Gastrocnemius medialis (tissue), 4 donors: ENCODE results near the gene ACOT11.

Experiments used
- POLR2A ChIP-seq, 2 donors: fragments of 450-650 bp; IDR thresholded peaks; one replicate each; pipeline ENCODE4 v1.6.1; 2017; ENCODE audit warnings: antibody characterized with exemption in 2 of 2, mild to moderate bottlenecking in 2 of 2, moderate library complexity in 2 of 2
- TF ChIP-seq, protein P1 (sequence below), 5 experiments: fragments of 450-650 bp in 3 of 5; fragments of 200-600 bp in 2 of 5; sonication (generic) in 2 of 5; IDR thresholded peaks in 4 of 5; conservative IDR thresholded peaks in 1 of 5; 1 replicate in 4 of 5; 2 replicates in 1 of 5; pipeline ENCODE4 v1.5.1; 2016 to 2019; ENCODE audit warnings: antibody characterized with exemption in 5 of 5, mild to moderate bottlenecking in 3 of 5, moderate library complexity in 3 of 5

DNA sequence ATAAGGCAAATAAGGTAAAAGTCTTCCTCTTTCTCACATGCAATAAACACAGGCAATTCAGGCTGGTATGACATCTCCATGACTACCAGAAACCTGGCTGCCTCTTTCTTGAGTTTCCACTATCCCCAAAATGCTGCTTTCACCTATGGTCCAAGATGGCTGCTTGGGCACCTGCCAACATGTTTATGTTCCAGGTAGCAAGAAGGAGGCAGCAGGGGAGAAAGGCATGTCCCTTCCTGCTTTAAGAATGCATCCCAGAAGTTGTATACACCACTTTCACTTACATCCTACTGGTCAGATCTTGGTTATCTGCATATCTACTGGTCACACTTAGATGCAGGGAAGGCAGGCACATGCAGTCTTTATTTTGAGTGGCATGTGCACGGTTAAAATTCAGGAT is 19.4 kb upstream of the ACOT11 start:
- TF ChIP-seq, protein P1, sequence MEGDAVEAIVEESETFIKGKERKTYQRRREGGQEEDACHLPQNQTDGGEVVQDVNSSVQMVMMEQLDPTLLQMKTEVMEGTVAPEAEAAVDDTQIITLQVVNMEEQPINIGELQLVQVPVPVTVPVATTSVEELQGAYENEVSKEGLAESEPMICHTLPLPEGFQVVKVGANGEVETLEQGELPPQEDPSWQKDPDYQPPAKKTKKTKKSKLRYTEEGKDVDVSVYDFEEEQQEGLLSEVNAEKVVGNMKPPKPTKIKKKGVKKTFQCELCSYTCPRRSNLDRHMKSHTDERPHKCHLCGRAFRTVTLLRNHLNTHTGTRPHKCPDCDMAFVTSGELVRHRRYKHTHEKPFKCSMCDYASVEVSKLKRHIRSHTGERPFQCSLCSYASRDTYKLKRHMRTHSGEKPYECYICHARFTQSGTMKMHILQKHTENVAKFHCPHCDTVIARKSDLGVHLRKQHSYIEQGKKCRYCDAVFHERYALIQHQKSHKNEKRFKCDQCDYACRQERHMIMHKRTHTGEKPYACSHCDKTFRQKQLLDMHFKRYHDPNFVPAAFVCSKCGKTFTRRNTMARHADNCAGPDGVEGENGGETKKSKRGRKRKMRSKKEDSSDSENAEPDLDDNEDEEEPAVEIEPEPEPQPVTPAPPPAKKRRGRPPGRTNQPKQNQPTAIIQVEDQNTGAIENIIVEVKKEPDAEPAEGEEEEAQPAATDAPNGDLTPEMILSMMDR (IDR thresholded peaks at IDR 0.05 in 4 of 5, conservative IDR thresholded peaks at IDR 0.05 in 1 of 5), result no peak
- no peak for TF ChIP-seq POLR2A (IDR thresholded peaks at IDR 0.05)
